VCaP (cell line): ENCODE measurements around the gene CERS6.
"Not testable (repeated sequence)": the region's sequence is repeated elsewhere in the genome, so short reads cannot be mapped to it uniquely, and the experiment has no call there.

Experiments
- H3K27ac ChIP-seq: fragments of 450-650 bp; 2 replicates; pipeline ENCODE4 v1.5.1; 2017
- CTCF ChIP-seq: fragments of 450-650 bp; conservative IDR thresholded peaks from 2 replicates; pipeline ENCODE4 v1.5.1; 2017; ENCODE audit warnings: mild to moderate bottlenecking, moderate library complexity

CERS6 gene

GRCh38 chr2:168655207-168655606 lies 199.1 kb downstream of the CERS6 start:
- no peak overlapping the region for H3K27ac ChIP-seq
- no peak for TF ChIP-seq CTCF

GRCh38 chr2:168657378-168657777 lies 201.3 kb downstream of the CERS6 start:
- H3K27ac ChIP-seq, result not testable (repeated sequence)

- no peak overlapping the region for H3K27ac ChIP-seq
- no peak for TF ChIP-seq CTCF
Measured at GRCh38 chr2:168658706-168659105, 202.6 kb downstream of the CERS6 start.

- H3K27ac ChIP-seq, result peak overlapping the region; percentile 57
- no peak for TF ChIP-seq CTCF
Measured at GRCh38 chr2:168660870-168661862, 205.1 kb downstream of the CERS6 start.

GRCh38 chr2:168661863-168662256 lies 205.8 kb downstream of the CERS6 start:
- peak overlapping the region; percentile 57 for H3K27ac ChIP-seq
- TF ChIP-seq CTCF, result no peak

- no peak for TF ChIP-seq CTCF
- peak overlapping the region; percentile 57 for H3K27ac ChIP-seq
Measured at GRCh38 chr2:168662651-168663208, 206.7 kb downstream of the CERS6 start.

- TF ChIP-seq CTCF, result no peak
- no peak overlapping the region for H3K27ac ChIP-seq
Measured at GRCh38 chr2:168663993-168664392, 207.9 kb downstream of the CERS6 start.

GRCh38 chr2:168664715-168665114 lies 208.6 kb downstream of the CERS6 start:
- not testable (repeated sequence) for H3K27ac ChIP-seq
